Measurements from ENCODE around the gene TMEM94.
A peak's percentile ranks its signal among the peaks of the same experiment; 100 is the strongest.
"Not testable (repeated sequence)": the region's sequence is repeated elsewhere in the genome, so short reads cannot be mapped to it uniquely, and the experiment has no call there.

The TMEM94 gene

DNA sequence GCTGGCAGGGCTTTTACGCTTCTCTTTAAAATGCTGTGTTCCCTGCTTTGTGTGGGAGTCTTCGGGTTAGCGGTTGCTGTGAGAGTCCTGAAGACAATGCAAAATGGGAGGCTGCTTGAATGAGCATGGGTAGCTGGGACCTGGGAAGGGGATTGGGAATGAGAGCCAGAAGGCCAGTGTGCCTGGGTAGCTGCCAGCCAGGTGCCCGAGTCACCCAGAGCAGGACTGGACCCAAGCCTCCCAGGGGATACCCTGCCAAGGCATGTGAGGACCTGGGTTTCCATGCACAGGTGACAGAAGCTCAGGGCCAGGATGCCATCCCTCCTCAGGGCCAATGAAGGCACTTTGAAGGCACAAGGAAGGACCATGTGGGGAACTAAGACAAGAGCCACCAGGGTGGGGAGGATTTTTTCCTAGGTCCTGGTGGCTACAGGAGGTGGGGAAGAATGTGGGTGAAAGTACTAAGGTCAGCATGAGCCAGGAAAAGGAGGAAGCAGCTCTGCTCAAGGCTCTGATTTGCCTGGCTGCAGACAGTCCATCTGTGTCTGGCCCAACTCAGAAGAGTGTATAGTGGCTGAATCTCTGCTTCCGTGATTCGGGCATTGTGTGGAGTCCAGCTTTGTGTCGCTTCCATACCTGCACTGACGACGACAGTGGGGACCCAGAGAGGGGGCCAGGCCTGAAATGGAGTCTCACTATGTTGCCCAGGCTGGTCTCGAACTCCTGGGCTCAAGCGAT lies 20.5 kb downstream of the TMEM94 start:
- Histone ChIP-seq H3K4me3 (ENCODE audit: low read depth, low read length) (no peak overlapping the region), H3K27ac (peak overlapping the region; percentile 44), H3K27me3 (ENCODE audit: insufficient read depth, low read depth, severe bottlenecking) (no peaks in the 10 kb centered on the region), H3K9me3 (ENCODE audit: severe bottlenecking) (no peaks in the 10 kb centered on the region), H3K36me3 (peaks cover 31% of the 10 kb centered on the region)
- no peak for DNase-seq
- TF ChIP-seq, protein P1, sequence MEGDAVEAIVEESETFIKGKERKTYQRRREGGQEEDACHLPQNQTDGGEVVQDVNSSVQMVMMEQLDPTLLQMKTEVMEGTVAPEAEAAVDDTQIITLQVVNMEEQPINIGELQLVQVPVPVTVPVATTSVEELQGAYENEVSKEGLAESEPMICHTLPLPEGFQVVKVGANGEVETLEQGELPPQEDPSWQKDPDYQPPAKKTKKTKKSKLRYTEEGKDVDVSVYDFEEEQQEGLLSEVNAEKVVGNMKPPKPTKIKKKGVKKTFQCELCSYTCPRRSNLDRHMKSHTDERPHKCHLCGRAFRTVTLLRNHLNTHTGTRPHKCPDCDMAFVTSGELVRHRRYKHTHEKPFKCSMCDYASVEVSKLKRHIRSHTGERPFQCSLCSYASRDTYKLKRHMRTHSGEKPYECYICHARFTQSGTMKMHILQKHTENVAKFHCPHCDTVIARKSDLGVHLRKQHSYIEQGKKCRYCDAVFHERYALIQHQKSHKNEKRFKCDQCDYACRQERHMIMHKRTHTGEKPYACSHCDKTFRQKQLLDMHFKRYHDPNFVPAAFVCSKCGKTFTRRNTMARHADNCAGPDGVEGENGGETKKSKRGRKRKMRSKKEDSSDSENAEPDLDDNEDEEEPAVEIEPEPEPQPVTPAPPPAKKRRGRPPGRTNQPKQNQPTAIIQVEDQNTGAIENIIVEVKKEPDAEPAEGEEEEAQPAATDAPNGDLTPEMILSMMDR (IDR thresholded peaks at IDR 0.05; ENCODE audit: low read depth, low read length): no peak

DNA sequence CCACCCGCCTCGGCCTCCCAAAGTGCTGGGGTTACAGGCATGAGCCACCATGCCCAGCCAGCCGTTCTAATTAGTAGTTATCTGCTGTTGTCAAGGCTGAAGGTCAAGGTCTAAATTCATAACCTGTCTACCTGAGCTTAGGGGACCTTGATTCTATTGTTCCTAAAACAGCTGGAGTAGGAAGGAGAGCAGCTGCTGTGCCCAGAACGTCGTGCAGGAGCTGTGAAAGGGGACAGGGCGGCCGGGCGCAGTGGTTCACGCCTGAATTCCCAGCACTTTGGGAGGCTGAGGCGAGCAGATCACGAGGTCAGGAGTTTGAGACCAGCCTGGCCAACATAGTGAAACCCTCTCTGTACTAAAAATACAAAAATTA lies 21.0 kb downstream of the TMEM94 start:
- not testable (repeated sequence) for H3K27ac ChIP-seq; DNase-seq; H3K9me3 ChIP-seq (ENCODE audit: severe bottlenecking); H3K27me3 ChIP-seq (ENCODE audit: insufficient read depth, low read depth, severe bottlenecking); H3K4me3 ChIP-seq (ENCODE audit: low read depth, low read length)
- H3K36me3 ChIP-seq: peaks cover 26% of the 10 kb centered on the region

DNA sequence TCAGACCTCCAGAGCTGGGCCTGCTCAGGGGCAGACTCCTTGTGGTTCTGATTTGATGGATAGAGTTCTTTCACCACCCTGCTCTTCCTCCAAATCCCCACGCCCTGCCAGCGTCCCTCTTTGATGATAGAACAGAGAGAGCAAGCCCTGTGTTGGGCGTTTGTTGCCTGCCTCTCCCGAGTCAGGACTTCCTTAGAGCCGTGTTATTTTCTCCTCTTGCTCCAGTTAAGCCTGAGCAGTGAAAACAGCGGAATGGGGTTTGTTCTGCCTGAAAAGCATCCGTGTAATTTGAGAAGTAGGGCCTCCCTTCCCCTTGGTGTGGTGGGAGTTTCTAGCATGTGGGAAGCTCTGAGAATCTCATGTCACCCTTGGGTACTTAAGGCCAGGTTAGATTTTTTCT lies 22.1 kb downstream of the TMEM94 start:
- H3K27me3 ChIP-seq (ENCODE audit: insufficient read depth, low read depth, severe bottlenecking): no peaks in the 10 kb centered on the region
- peaks cover 21% of the 10 kb centered on the region for H3K36me3 ChIP-seq
- TF ChIP-seq, protein P1 (IDR thresholded peaks at IDR 0.05; ENCODE audit: low read depth, low read length): no peak
- H3K27ac ChIP-seq: no peak overlapping the region
- DNase-seq: no peak
- no peak overlapping the region for H3K4me3 ChIP-seq (ENCODE audit: low read depth, low read length)
- no peaks in the 10 kb centered on the region for H3K9me3 ChIP-seq (ENCODE audit: severe bottlenecking)

DNA sequence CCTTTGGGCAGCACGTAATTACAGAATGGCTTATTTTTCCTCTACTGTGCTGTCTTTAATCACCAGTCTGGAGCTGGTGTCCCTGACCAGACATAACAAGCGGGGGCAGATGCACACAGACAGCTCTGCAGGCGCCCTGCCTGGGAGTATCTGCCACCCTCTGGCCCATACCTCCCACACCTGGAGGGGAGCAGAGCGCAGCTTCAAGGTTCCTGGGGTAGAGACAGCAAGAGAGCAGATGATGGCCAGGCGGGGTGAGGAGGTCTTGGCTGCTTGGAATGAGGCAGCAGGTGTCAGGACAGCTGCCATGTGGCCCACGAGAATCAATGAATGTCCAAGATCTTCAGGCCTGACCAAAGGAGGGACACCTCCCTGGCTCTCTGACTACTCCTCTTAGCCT lies 23.8 kb downstream of the TMEM94 start:
- peak overlapping the region; percentile 51 for H3K27ac ChIP-seq
- peak; percentile 56 for DNase-seq
- H3K4me3 ChIP-seq (ENCODE audit: low read depth, low read length): no peak overlapping the region
- H3K9me3 ChIP-seq (ENCODE audit: severe bottlenecking): no peaks in the 10 kb centered on the region
- TF ChIP-seq, protein P1 (IDR thresholded peaks at IDR 0.05; ENCODE audit: low read depth, low read length): no peak
- no peaks in the 10 kb centered on the region for H3K27me3 ChIP-seq (ENCODE audit: insufficient read depth, low read depth, severe bottlenecking)
- peaks cover 11% of the 10 kb centered on the region for H3K36me3 ChIP-seq

DNA sequence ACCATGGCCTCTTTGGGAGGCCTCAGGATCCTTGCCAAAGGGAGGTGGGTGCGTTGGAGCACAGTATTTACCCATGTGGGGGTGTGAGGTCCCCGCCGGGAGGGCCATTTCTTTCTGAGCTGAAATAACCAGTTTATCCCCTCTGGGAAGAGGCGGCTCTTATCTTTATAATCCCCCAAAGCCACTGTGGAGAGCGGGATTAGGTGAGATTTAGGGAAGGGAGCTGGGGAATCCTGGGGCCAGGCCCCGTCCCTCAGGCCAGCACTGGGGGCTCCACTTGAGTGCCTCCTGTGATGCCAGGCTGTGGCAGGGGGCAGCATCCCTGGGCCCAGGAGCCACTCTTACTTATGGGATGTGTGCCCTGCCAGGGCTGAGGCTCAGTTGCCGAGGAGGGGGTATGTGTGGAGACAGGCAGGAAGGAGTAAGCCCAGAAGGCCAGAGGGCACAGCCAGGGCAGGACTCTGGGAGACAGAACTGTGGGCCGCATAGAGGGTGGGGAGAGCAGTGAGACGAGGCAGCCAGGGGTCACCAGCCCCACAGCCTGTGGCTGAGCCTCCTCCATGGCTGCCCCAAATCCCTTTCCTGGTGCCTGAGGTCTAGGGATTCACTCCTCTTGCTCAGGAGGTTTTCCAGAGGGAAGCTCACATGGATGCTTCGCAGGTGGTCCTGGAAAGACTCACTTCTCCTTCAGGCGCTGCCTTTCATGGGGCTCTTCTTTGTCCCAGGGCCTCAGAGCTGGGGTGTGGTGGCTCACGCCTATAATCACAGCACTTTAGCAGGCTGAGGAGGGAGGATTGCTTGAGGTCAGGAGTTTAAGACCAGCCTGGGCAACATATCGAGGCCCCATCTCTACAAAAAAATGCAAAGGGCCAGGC lies 25.0 kb downstream of the TMEM94 start:
- DNase-seq: peak; percentile 89
- Histone ChIP-seq H3K27me3 (ENCODE audit: insufficient read depth, low read depth, severe bottlenecking) (no peaks in the 10 kb centered on the region), H3K27ac (peak overlapping the region; percentile 51), H3K9me3 (ENCODE audit: severe bottlenecking) (no peaks in the 10 kb centered on the region), H3K36me3 (peaks cover 14% of the 10 kb centered on the region), H3K4me3 (ENCODE audit: low read depth, low read length) (peak overlapping the region; percentile 11)
- TF ChIP-seq, protein P1 (IDR thresholded peaks at IDR 0.05; ENCODE audit: low read depth, low read length): 0 out of 2 replicates have a peak, but pooled peaks have one; percentile 7

All from WERI-Rb-1 (cell line).